GM10248 (cell line): ENCODE measurements around the gene PRKG1.

Source experiments
- CTCF ChIA-PET: fragments of 300-600 bp; sonication (Branson Sonifier 250); formaldehyde crosslinking; extraction: SDS; loops from one replicate; lab custom pipeline; 2021; ENCODE audit warnings: antibody characterized with exemption; lab: Yijun Ruan, JAX
- POLR2A ChIA-PET: fragments of 350-650 bp; sonication (Branson Sonifier 250); formaldehyde crosslinking; extraction: SDS; loops from one replicate; lab custom pipeline; 2020; ENCODE audit warnings: antibody characterized with exemption; lab: Yijun Ruan, JAX
- DNase-seq: peaks from one replicate; pipeline ENCODE4 v3.0.0; 2012; ENCODE audit errors: extremely low spot score
- CTCF ChIP-seq: IDR thresholded peaks from 2 replicates; pipeline ENCODE4 v1.5.1; 2012; ENCODE audit warnings: mild to moderate bottlenecking, low read depth; ENCODE audit errors: extremely low read depth, missing control alignments, control extremely low read depth

The PRKG1 gene

GRCh38 chr10:52063159-52063558 is 988.9 kb downstream of the PRKG1 start:
- ChIA-PET POLR2A (no interaction called here), CTCF (no interaction called here)
- no peak for TF ChIP-seq CTCF
- no peak for DNase-seq

GRCh38 chr10:52064084-52064845 is 990.0 kb downstream of the PRKG1 start:
- no peak for DNase-seq
- ChIA-PET CTCF (no interaction called here), POLR2A (no interaction called here)
- TF ChIP-seq CTCF, result no peak

GRCh38 chr10:52066383-52066782 is 992.1 kb downstream of the PRKG1 start:
- CTCF ChIA-PET, result no interaction called here
- POLR2A ChIA-PET, result no interaction called here
- no peak for TF ChIP-seq CTCF
- DNase-seq, result no peak

- no peak for DNase-seq
- ChIA-PET CTCF (interaction anchor here (1.1 kb wide), 1 partner anchor 8 kb away, joined by 3 read pairs; no protein-coding TSS in a partner anchor), POLR2A (no interaction called here)
- TF ChIP-seq CTCF, result no peak
Measured at GRCh38 chr10:52068485-52068884, 994.2 kb downstream of the PRKG1 start.

GRCh38 chr10:52071814-52072213 is 997.5 kb downstream of the PRKG1 start:
- TF ChIP-seq CTCF, result no peak
- CTCF ChIA-PET, result interaction anchor here (2.1 kb wide), 1 partner anchor 8 kb away, joined by 5 read pairs; no protein-coding TSS in a partner anchor
- POLR2A ChIA-PET, result no interaction called here
- DNase-seq, result no peak

- CTCF ChIA-PET, result no interaction called here
- POLR2A ChIA-PET, result no interaction called here
- TF ChIP-seq CTCF, result no peak
Measured at GRCh38 chr10:52074505-52075026, 1000.3 kb downstream of the PRKG1 start.

GRCh38 chr10:52077814-52078213 is 1003.5 kb downstream of the PRKG1 start:
- ChIA-PET POLR2A (no interaction called here), CTCF (no interaction called here)

More at GRCh38 chr10:52074505-52075026, 1000.3 kb downstream of the PRKG1 start:
- DNase-seq, result no peak

More at GRCh38 chr10:52077814-52078213, 1003.5 kb downstream of the PRKG1 start:
- no peak for DNase-seq
- no peak for TF ChIP-seq CTCF
